Right lobe of liver (tissue), 4 donors: ENCODE results near the gene CERT1.

Source experiments
- CTCF ChIP-seq, 4 donors: fragments of 200-600 bp in 3 of 4; fragments of 450-650 bp in 1 of 4; IDR thresholded peaks; one replicate each; pipeline versions ENCODE4 v1.5.1 to v1.8.0; 2016 to 2022; ENCODE audit warnings: antibody characterized with exemption in 4 of 4, mild to moderate bottlenecking in 2 of 4
- POLR2A ChIP-seq: fragments of 450-650 bp; IDR thresholded peaks from one replicate; pipeline ENCODE4 v1.6.1; 2017; ENCODE audit warnings: antibody characterized with exemption, mild to moderate bottlenecking
- donor health status: DM: no; HTN: no; CAD: no.
- donor health status: DM: no; HTN: no; CAD: no.
- donor health status: DM: no; HTN: yes; CAD: no.

GRCh38 chr5:75330404-75330803 lies 181.0 kb downstream of the CERT1 start:
- TF ChIP-seq CTCF (IDR thresholded peaks at IDR 0.05) (no peak), POLR2A (no peak)
